HG02943 (cell line): ENCODE results near the gene TMEM45A.
"Not testable (repeated sequence)": the region's sequence is repeated elsewhere in the genome, so short reads cannot be mapped to it uniquely, and the experiment has no call there.

Source experiments
- ATAC-seq: cut with Tn5 transposase; IDR thresholded peaks from one replicate; pipeline ENCODE4 v1.9.1; 2021; ENCODE audit warnings: mild to moderate bottlenecking, low read depth, moderate library complexity; ENCODE audit not compliant: unreplicated experiment

TMEM45A gene

DNA sequence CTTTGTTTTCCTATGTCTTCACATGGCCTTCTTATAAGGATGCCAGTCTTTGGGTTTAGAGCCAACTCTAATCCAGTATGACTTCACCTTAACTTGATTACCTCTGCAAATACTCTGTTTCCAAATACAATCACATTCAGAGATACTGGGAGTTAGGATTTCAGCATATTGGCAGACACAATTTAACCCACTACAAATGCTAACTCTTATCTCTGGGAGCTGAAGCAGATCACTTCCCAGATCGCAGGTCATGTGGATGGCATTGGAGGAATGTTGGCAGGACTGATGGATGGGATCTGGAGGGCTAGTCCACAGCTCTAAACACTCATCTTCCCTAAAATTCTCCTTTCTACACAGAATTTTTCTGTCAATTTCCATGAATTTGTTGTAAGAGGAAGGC, 70.8 kb downstream of the TMEM45A start:
- ATAC-seq: no peak

DNA sequence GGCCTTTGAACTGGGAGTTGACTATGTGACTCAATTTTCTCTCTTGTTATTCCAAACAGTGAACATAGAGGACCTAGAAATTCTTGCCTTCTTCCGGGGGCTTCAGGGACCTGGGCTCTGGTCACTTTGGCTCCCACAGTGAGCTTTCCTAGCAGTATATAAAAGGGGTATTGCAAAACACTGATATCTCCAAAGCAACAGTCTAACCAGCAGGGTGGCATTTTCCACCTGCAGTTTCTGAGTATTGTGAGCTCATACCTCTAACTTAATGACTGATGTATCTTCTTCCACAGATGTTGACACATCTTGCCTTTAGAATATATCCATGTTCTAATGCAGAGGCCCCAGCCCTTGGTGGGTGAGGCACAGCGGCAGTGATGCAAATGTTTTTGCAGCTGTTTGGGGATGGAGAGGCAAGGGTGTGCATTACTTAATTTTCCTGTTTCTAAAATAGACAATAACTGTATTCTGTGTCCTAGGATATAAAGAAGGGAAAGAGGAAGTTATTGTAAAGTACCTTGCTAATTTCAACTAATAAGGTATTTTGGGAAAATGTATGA, 71.3 kb downstream of the TMEM45A start:
- ATAC-seq: no peak

DNA sequence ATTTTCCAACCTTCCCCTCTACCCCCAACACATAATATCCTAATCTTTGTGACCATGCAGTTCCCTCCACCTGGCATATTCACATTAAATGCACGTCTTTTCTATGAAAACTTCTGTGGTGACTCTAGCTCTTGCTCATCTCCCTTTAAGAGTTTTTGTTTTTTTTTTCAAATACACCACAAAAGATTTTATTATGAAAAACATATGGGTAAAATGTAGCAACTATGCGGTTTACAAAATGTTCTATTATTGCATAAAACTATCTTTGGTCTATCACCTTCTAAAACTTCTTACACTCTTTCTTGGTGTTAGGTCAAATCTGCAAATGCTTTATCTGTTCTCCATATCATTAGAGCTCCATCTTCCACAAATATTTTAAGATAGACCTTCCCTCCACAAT, 78.4 kb downstream of the TMEM45A start:
- no peak for ATAC-seq

DNA sequence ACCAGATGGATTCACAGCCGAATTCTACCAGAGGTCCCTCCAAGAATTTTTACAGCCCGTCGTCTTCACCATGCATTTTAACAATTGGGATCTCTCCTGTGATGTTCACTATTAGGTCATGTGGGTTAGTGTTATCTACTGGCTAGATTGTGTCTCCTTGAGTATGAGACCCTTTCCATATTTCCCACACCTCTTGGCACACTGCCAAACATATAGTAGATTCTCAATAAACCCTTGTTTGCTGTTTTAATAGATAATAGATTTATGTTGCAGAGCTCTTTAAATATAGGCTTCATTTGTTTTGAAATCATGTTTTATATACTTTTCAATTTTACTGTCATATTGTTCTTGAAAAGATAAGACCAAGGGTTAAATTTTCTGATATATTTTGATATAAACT, 82.1 kb downstream of the TMEM45A start:
- no peak for ATAC-seq

DNA sequence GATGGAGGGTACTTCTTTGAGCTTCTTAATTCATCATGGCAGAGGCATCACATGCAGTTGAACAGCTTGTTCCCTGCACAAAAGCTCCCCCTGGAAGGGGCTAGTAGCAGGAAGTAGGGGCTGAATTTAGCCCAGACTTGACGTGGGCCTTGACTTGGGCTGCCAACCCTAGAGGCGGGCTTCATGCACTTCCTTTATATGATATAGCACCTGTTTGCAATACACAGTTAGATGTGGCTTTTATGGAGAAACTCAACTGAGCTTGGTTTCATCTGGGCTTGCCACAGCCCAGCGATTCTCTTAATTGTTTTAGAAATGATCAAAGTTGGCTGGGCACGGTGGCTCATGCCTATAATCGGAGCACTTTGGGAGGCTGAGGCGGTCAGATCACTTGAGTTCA, 83.3 kb downstream of the TMEM45A start:
- ATAC-seq: no peak

DNA sequence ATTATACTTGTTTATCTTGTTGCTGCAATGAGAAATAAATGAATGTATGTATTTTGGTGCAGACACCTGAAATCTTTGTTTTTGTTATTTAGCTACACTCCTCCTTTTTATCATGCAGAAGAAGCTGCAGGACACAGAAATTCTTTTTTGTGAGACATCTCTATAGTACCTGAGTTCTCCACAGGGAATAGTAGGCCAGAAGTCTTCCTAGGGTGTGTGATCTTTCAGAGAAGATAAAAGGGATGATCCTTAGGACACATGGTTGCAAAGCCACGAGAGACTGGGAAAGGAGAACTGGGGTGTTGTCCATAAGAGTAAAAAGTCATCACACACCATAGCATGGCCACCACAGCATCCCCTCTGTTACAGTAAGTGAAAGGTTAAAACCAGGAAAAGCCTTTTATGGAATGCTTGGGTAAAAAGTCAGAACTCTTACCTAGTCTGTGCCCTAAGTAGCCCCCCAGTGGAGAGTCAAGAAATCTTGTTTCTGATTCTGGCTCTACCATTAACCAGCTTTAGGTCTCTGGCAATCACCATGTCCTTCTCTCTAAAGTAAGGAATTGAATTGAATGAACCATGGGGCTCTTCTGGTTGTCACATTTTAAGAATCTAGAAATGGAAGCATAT, 85.1 kb downstream of the TMEM45A start:
- no peak for ATAC-seq

DNA sequence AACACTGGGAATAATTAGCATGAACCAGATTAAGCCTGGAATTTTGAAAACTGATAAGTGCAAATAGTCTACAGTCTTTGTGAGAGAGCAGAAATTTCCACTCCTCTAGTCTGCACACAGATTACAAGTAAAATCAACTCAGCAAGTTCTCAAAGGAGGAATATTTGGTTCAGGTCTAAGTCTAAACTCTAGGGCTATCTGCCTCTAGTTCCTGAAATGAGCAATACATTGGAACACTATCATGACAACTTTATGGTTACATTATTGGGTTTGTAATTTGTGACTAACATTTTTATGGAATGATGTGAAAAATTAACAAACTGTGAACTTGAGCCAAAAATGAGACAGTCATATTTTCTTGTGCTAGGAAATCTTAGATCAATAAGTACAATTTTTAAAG, 86.2 kb downstream of the TMEM45A start:
- no peak for ATAC-seq

DNA sequence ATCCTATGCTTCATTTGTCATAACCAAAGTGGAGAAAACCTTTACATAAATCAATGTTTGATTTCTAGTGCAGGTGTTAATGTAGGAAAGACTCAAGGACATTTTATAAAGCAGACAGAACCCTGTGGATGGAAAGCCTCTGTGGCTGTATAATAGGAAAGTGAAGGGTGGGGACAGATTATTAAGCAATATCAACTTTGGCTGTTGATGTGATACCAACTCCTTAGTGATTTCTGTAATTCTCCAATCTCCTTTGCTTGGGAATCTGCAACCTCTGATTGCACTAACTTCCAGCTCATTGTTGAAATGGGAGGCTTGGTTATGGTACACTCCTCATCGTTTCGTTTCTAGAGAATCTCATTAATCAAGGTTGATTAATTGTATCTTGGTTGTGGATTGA, 87.7 kb downstream of the TMEM45A start:
- ATAC-seq: no peak

DNA sequence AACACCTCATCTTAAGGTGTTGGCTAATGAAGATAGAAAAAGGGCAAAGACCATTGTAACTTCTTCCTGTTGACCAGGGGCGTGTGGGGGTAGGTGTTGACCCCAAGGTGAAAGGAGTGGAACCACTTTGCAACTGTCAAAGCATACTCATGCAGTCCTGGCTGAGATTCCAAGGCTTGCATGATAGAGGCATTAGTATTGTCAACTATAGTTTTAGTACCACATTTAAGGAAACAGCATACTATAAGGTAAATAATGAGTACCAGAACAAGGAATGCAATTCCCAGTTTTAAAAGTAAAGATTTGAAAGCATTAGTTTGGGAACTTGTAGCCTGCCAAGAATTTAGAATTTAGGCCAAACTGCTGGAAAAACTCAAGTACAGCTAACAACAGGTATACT, 89.2 kb downstream of the TMEM45A start:
- no peak for ATAC-seq

DNA sequence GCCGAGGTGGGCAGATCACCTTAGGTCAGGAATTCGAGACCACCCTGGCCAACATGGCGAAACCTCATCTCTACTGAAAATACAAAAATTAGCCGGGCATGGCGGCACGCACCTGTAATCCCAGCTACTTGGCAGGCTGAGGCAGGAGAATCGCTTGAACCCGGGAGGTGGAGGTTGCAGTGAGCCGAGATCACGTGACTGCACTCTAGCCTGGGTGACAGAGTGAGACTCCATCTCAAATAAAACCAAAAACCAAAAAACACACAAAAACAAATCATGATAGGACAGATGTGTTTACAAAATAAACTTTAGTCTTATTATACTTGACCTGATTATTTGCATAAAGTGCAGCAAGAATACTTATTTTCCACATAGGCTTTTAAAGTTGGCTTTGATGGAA, 89.7 kb downstream of the TMEM45A start:
- ATAC-seq: not testable (repeated sequence)

DNA sequence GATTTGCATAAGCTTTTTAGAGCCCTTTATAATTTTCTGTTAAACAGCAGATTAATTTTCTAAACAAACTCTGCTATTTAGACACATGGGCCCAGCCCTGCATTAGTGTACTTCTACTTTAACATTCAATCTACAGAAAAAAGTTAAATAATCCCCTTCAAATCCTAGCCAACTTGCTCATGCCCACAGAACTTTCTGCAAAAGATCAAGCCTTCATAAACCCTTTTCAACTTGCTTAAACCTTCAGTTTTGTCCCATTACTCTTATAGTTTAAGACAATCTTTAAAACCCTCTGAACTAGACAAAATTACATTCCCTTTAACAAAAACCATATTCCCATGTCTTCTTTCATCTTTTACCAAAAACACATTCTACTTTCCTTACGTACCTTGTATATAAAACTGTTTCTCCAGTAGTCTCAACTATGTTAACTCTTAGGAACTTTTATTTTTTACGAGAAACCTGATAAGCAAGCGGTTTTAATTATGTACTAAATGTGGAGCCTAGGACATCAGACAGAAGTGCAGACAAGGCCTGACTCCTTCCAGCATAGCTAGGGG, 91.8 kb downstream of the TMEM45A start:
- ATAC-seq: no peak

DNA sequence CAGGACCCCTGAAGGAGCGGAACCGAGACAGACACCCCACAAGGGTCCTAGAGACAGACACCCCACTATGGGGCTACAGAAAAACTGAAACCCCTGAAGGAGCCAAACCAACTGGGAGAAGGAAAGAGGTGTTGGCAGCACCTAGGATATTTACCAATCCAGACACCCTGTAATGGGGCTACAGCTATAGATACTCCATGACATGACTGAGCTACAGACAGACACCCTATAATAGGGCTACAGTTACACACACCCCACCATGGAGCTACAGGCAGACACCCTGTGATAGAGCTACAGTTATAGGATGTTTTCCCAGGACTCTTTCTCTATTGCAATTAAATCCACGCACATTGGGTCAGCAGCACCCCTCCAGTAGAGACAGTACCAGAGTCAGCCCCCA, 94.4 kb downstream of the TMEM45A start:
- no peak for ATAC-seq

DNA sequence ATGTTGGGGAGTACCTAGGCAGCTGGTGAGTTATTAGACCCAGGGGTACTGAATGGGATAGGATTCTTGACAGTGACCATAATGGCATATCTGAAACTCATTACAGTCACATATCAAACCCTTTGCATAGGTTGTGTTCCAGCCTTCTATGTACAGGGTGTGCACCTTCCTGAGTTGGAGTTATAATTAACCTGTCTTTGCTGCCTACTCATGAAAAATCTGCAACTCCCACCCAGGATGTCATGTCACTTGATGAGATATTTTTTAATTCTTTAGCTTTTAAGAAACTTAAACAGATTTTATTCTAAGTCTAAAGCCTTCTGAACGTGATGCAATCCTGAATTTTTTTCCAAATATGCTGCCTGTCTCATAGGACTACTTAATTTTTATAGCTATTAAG, 95.8 kb downstream of the TMEM45A start:
- ATAC-seq: no peak

DNA sequence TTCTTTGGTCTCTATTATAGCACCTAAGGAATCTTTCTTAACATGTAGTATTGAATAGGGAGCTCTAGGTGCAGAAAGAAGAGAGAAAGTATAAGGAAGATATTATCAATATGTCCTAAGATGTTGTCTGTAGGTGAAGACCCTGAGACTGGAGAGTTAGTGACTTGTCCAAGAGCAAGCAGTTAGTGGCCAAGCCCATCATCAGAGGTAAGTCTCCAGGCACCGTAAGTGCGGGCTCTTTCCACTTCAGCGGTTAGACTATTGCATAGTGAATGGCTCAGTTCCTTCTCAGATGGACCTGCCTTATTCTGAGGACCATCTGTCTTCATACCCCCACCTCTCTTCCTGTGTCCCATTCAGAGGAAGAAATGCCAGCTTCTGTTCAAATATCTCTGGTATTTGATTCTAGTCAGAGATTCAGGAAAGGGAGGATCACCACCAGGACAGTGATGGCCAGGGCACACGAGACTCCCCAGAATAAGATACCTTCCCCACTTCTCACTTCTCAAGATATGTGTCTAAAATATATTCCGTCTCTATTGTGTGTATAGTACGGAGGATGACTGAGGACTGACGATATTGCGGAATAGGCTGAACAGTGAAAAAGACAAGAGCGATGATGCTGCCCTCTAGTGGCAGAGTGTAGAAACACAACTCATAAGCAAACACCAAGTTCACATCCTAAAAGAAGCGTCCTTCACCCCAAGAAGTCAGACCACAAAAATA, 97.9 kb downstream of the TMEM45A start:
- peak; percentile 86 for ATAC-seq

DNA sequence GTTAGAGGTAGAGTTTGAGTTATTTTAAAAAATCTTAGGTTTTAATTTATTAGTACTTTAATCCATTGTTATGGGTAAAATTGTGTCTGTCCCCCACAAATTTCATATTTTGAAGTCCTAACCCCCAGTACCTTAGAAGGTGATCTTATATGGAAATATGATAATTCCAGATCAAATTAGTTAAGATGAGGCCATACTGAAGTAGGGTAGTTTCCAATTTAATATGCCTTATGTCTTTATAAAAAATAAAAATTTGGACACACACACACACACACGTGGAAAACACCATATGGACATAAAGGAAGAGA, 98.4 kb downstream of the TMEM45A start:
- no peak for ATAC-seq

DNA sequence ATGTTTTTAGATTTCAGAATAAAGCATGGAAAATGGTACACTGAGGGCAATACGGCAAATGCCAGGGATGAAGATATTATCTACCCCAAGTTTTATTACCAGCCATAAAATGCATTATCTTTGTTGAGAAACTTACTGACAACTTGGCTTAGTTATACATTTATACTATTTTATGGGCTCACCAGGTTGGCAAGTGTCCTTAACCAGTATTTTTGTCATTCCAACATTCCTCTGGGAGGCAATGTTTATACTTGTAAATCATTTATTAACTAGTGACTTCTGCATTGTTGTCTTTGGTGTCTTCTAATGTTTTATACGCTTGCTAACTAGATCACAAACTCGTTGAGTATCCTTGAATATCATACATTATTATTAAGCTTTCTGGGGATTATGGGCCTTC, 99.0 kb downstream of the TMEM45A start:
- ATAC-seq: no peak

DNA sequence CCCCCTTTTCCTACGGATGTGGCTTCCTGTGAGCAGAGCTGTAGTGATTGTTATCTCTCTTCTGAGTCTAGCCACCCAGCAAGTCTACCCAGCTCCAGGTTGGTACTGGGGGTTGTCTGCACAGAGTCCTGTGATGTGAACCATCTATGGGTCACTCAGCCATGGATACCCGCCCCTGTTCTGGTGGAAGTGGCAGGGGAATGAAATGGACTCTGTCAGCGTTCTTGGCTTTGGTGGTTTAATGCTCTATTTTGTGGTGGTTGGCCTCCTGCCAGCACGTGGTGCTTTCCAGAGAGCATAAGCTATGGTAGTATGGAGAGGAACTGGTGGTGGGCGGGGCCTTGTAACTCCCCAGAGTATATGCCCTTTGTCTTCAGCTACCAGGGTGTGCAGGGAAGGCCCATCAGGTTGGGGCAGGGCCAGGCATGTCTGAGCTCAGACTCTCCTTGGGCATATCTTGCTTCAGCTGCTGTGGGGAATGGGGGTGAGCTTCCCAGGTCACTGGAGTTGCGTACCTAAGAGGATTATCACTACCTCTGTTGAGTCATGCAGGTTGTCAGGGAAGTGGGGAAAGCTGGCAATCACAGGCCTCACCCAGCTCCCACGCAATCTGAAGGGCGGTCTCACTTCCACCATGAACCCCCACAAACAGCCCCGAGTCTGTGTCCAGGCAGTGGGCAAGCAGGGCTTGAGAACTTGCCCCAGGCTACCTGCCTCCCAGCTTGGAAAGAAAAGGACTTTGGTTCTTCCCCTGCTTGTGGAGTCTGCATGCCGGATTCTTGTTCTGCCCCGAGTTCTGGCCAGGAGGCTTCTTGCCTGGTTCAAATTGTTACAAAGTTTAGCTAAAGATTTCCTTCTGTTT, 108.0 kb downstream of the TMEM45A start:
- no peak for ATAC-seq

DNA sequence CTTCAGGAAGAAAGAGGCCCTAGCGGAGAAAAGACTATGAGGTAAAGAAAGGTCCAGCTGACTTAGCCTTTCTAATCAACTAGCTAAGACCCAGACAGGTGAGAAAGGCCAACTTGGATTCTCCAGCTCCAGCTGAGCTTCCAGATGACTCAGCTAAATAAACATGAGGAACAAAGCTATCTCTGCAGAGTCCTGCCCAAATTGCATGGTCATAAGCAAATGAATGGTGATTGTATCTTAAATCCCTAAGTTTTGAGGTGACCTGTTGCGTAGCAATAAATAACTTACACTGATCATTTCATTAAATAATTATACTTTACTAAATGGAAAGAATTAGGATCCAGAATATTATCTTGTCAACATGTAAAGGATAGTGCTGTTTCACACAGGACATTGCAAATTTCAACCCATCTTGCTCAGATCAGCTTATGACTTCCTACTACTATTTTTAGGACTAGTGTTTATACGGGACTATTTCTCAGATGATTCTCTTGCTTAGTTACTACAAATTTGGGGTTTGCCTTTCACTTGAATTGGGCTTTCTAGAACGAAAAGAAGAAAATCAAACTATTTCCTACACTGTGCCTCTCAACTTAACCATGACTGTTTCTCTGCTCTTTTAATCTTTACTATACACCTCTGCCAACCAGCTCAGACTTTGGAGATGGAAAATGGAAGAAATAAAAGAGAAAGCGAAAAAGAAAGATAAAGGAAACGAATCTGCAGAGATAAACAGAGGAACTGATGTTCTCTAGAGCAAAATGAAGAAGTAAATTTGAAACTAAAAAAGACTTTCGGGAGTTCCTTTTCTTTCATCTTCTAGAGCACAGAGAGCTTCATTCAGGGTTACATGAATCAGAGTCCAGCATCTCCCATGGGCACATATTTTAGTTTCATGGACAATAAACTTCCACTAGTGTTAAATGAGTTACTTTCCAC, 110.4 kb downstream of the TMEM45A start:
- no peak for ATAC-seq

DNA sequence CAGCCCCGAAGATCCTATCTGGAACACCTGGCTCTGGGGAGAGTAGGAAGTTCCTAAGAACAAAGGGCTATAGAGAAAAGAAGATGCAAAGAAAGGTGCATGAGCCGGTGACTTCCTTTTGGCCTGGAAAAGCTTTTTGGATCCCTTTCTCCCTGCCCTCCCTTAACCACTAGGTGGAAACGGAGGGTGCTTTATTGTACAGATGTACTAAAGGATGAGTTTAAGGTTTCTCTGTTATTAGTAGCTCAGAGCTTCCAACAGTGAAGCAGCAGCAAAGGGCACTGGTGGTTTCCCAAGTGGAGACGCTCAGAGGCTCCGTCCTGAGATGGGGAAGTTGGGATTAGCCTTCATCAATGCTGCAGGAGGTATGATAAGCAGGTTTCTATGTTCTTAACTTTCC, 111.0 kb downstream of the TMEM45A start:
- no peak for ATAC-seq

DNA sequence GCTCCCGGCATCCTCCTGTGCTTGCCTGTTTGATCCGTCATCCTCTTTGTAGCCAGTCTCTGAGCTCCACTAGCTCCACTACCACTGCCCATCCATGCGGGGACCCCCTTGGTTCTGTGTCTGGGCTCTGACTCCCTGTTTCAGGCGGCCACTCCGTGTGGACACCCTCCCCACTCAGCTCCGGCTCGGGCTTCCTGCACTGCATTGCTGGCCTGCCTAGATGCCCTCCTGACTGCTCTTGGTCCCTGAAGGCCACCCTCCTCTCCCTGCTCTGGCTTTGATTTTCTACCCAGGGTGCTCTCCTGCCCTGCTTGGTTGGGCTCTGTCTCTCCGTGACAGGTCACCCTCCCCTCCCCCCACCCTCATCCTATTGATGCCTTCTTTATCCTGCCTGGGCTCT, 112.9 kb downstream of the TMEM45A start:
- no peak for ATAC-seq
